Measurements from ENCODE around the gene LYSMD4.

Gene LYSMD4

DNA sequence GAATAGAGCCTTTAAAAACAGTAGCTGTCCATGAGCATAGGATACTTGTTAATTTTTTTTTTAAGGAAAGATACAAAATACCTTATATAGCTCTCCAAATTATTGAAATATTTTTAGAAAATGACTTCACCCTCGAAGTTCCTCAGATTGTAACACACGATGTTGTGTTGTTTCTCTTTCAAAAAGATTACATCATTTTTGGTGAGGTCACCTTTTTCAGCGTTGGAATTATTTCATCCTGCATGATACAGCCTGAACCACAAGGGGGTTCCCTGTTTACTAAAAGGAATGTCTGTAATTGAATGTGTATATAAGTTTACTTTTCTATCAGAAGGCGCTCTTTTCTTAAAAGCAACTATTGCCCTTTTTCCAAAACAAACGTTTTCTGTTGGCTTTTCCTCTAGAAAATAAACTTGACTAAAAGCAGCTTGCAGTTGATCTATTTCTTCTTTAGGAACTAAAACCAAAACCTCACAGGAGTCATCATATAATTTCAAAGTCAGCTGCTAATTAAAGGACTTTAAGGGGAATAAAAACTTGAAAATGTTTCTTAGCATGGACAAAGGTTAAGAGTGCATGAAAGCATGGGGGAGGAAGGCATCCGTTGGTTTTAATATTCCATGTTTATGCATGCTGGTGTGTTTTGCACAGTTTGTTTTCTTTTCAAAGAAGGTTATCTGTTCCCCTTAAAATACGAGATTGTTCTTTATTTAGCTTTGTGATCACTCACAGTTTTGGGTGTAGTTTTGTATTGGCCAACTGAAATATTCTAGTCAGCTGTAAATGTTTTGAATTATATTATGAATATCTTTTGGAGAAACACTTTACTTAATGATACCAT is 29.4 kb downstream of the LYSMD4 start:
- DNase-seq: peak; percentile 18

GRCh38 chr15:99702895-99703602 is 30.2 kb downstream of the LYSMD4 start:
- DNase-seq: no peak

DNA sequence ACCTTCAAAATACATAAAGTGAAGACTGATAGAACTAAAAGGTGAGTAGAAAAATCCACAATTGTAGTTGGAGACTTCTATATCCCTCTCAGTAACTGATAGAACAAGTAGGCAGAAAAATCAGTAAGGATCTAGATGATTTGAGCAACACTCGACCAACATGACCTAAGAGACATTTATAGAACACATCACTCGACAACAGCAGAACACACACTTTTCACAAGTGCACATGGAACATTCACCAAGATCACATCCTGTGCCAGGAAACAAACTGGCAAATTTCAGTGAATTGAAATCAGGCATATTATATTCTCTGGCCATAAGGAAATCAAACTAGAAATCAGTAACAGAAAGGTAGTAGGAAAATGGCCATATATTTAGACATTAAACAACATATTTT is 37.1 kb downstream of the LYSMD4 start:
- no peak for DNase-seq

DNA sequence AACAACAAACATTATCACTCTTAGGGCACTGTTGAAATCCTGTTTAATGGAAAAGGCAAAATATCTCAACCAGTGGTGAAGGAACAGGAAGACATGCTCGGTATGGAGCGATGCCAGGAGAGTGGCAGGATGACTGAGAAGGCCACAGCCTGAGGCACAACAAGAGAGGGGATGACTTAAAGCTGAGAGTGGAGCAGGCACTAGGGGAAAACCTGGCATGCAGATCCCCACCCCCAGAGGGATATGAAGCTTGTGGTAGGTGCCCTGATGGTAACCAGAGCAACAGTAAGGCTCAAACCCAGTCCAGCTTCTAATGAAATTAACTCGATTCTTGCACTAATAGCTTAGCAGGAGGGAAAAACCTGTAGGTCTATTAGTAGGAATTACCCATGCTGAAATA is 40.4 kb downstream of the LYSMD4 start:
- DNase-seq: no peak

GRCh38 chr15:99686290-99686689 is 46.9 kb downstream of the LYSMD4 start:
- no peak for DNase-seq

- DNase-seq: no peak
Observed at GRCh38 chr15:99683000-99683670, 50.1 kb downstream of the LYSMD4 start.

DNA sequence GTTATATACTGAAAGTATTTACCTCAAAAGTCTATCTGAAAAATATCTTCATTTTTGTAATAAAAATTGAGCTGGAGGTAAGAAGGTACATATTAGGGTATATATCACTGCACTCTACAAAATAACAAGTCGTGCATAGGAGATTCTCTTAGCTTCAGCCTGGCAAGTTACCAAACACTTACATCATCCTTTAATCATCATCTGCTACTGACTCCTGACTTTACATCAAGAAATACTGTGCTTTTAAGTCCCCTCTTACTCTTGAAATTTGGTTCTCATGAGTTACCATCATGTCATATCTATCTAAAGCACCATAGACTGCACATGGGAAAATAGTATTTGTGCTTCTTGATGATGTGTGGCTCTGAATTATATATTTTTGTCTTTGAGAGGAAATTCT is 50.8 kb downstream of the LYSMD4 start:
- peak; percentile 1 for DNase-seq

GRCh38 chr15:99681990-99682389 is 51.2 kb downstream of the LYSMD4 start:
- no peak for DNase-seq

- DNase-seq: no peak
Observed at GRCh38 chr15:99680276-99680675, 53.0 kb downstream of the LYSMD4 start.

DNA sequence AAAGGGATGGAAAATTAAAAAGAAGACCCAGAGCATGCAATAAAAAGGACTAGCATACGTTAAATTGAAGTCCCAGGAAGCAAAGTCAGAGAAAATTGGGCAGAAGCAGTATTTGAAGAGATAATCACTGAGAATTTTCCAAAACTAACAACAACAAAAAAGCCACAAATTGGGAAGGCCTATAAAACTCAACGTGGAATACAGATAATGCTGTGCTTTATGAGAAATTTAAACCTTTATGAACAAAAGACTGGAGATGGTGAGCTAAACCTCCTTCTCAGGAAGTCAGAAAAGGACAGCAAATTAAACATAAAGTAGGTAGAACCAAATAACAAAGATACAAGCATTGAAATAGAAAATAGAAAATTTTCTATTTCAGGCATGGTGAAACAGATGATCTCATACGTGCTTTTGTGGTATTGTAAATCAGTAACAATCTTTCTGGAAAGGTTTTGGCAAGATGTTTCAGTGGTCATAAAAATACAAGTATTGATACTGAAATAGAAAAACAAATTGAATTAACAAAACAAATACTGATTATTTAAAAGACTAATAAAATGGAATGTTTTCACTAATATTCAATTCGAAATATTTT is 55.6 kb downstream of the LYSMD4 start:
- DNase-seq: no peak
